ENCODE data around the gene TOB2.

TOB2 gene, protein sequence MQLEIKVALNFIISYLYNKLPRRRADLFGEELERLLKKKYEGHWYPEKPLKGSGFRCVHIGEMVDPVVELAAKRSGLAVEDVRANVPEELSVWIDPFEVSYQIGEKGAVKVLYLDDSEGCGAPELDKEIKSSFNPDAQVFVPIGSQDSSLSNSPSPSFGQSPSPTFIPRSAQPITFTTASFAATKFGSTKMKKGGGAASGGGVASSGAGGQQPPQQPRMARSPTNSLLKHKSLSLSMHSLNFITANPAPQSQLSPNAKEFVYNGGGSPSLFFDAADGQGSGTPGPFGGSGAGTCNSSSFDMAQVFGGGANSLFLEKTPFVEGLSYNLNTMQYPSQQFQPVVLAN

DNA sequence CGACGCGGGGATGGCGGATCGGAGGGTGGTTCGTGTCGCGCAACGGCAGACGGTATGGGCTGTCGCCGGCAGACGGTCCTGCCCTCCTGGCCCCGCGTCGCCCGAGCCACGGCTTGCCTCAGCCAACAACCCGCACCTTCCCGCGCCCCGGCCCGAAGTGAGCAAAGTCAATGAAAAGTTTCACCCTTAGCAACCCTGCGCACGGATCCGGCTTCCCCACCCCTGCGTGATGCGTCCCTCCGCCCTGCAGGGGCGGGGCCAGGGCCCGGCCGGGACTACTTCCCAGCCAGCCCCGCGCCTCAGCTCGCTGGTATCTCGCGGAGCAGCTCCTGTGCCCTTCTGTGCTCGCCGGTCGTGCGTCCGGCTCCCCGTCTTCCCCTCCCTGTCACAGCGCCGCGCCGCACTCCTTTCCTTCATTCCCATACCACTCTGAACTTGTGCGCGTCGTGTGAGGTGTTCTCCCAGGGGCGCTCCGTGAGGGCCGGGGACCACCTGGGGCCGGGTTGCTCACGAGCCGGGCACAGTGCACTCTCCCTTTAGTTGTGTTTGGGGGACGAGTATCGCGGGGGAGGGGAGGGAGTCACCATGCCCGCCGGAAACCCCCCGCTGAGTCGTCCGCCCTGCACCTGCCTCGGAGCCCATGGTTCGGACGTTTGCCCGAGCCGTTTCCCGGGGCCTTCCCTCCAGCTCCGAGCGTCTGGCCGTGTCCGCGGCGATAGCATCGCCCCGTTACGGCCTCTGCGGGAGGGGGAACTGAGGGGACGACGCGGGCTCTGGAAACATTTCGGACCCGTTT, at the start of gene TOB2:
TSS of gene TOB2 (minus strand) at position 163 of the 796 bp plus-strand sequence. CDS start 9,456 bp downstream, outside the sequence.
- DNase-seq (ENCODE audit: low read depth): peak; percentile 94

DNA sequence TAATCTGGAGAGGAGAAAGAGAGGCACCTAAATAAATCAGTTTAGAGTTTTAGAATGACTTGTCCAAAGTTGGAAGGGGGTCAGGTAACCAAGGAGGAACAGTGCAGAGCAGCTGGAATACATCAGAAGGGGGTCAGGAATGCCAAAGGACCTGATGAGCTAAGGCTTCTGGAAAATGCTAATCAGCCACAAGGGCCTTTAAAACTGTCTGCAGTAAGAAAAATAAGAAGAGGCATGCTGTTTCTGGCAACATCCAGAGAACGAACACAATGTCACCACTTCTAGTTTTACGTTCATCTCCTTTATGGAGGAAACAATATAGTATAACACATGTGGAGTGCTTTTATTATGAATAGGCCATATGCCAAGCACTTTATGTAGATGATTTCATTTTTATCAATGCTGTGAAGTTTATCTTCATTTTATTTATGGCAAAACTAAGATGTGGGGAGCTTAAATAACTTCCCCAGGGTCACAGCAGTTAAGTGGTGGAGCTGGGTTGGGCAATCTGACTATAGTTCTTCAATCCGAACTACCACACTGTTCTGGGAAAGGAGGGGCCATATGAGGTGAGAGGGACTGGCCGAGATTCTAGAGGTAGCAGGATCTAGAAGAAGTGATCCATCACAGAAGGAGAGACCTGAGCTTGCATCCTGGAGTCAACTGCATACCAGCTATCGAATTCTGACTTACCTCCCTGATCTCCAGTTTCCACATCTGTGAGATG, 44.9 kb upstream of the TOB2 start:
- peak; percentile 60 for DNase-seq (ENCODE audit: low read depth)

DNA sequence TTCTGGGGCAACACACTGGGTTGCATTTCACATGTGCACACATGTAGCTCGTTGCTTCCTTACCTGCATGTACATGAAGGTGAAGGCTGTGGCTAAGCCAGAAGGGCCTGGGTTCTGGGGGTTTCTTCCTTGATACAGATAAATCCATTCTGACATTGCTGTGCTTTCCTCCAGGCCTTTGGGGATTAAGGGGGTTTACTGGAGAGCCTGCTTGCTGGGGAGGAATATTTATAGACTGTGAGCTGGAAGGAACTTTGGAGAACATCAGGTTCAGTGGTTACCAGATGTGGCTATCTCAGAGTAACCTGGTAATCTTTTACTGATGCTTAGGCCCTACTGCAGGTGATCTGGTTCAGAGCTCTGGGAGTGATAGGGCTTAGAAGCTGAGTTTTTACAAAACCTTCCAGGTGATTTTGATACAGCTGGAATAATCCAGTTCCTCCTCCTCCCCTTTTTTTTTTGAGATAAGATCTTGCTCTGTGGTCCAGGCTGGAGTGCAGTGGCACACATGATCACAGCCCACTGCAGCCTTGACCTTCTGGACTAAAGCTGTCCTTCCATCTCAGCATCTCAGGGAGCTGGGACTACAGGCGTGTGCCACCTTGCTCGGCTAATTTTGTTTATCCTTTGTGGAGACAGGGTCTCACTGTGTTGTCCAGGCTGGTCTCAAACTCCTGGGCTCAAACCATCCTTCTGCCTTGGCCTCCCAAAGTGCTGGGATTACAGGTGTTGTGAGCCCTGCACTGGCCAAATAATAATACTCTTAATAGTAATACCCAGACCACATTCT, 42.2 kb upstream of the TOB2 start:
- no peak for DNase-seq (ENCODE audit: low read depth)

DNA sequence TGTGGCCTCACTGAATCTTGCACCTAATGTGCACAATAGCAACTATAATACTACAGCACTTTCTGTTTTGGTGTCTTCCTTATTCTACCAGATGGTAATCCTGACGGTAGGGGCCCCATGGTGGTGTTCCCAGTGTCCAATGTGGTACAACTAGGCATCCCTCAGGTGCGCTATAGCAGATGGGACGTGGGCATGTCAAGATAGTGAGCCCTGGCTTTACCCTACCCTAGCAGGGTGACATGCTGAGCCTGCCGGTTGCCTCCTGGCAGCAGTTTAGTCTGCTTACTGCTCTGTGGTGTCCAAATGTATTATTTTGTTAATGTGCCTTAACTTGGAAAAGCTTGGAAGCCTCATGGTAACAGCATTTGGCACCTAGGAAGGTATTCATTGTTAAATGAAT, 41.5 kb upstream of the TOB2 start:
- DNase-seq (ENCODE audit: low read depth): no peak

DNA sequence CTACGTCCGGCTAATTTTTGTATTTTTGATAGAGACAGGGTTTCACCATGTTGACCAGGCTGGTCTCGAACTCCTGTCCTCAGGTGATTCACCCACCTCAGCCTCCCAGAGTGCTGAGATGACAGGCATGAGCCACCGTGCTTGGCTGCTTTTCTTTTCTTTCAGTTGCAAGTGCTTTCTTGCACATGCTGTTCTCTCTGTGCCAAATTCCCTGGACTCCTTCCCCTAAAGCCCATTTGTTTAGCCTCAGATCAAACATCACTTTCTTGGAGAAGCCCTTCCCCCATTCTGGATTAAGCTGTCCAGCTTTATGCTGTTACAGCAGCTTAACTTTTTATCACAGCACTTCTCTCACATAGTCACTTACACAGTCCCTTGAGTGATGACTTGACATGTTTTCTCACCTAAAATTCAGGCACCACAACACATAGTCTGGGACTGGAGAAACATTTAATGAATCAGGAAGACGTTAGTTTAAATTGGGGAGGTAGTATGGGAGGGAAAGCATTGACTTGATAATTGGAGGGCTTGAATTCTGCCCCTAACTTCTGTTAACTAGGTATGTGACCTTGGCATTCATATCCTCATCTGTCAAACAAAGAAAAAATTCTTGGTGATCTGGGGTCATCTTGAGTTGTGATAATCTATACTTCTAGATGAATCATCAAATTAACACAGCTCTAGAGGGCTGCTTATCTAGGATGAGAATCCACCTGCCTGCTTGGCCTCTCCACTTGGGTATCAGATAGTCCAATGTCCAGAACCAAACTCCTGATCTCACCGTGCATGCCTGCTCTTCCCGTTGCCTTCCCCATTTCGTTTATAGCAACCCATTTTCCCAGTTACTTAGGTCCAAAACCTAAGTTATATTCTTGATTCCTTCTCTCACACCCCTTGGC, 40.7 kb upstream of the TOB2 start:
- peak; percentile 11 for DNase-seq (ENCODE audit: low read depth)

DNA sequence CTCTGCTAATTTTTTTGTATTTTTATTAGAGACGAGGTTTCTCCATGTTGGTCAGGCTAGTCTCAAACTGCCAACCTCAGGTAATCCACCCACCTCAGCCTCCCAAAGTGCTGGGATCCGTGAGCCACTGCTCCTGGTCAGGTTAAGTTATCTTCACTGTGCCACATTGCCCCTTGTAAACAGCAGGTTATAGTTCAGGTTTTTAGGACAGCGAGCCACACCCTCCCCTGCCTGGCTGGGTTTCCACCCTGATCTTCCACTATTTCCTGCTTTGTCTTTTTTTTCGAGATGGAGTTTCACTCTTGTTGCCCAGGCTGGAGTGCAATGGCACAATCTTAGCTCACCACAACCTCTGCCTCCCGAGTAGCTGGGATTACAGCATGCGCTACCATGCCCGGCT, 38.4 kb upstream of the TOB2 start:
- no peak for DNase-seq (ENCODE audit: low read depth)

DNA sequence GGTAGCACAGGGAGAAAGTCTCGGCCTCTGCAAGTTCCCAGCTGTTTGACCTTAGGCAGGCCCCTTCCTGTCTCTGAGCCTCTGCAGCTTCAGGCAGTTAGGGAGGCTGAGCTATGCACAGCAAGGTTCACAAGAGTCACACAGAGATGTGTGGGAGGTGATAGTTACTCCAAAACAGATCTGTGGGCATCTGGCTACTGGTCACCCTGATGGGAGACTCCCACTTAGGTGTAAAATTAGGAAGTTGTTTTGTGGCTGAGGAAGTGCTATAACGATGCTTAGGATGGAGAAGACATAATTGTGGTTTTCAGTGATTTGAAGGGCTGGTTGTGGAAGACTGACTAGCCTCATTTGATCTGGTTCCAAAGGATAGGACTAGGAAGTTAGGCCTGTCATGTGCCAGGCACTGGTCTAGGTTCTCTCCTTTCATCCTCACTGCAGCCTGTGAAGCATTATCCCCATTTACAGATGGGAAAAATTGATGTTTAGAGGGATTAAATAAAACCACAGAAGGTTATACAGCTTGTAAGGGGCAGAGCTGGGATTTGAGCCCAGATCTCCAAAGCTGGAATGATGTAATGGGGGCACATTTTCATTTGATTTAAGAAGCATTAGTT, 35.8 kb upstream of the TOB2 start:
- peak; percentile 71 for DNase-seq (ENCODE audit: low read depth)

DNA sequence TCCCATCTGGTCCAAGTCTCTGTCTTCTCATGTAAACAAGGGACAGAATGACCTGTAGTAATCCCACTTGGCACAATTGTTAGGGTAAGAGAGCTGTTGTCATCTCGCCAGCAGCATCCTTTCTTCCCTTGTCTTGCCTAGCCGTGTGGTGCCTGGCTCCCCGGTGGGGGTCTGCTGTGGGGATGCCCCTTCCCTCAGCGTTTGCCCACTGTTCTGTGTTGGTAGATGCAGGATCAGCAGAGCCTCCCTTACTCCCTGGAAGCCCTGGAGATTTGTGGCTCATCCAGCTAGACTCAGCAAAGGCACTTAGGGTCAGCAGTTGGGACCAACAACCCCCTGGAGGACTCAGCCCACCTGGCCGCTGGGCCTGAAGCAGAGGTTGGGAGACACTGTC, 35.3 kb upstream of the TOB2 start:
- no peak for DNase-seq (ENCODE audit: low read depth)

DNA sequence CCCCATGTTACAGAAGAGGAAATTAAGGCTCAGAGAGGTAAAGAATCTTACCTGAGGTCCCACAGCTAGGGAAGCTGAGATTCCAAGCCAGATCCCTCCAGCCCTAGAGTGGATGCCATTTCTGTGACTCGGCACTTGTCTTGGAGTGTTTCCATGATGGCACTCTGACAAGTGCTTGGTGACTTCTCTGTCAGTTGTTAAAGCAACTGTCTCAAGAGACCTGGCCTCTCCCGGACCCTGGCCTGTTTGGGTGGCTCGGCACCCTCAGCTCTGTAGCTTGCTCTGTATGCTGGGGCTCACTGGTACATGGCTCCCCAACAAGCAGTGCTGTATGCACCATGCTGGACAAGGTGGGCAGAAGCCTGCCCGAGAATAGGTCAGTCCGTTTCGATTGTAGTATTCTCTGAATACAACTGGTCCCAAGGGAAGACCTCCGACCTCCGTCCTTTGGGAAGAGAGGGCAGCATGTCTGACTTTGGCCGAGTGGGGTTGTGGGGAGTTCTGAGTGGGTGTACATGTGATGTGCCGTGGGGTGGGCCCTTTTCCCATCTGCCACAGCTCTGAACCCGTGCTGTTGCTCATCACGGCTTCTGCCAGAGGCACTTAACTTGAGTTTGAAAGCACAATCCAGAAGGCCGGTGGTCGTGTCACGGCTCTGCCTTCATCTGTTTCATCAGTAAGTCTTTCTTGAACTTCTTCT, 34.7 kb upstream of the TOB2 start:
- DNase-seq (ENCODE audit: low read depth): no peak

DNA sequence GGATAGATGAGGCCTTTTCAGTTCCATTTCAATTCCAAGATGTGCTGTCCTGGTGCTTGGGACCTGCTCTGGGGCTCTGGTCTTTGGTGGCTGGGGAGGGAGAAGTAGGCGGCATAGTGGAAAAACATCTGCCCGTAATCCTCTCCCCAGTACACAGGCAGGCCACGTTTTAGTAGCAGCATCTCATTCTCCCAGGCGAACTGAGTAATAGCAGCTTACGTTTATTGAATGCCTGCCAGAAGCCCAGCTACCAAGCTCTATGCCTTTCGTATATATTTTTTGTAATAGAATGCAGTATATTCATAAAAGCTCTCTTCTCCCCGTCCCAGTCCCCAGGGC, 33.8 kb upstream of the TOB2 start:
- DNase-seq (ENCODE audit: low read depth): peak; percentile 89

DNA sequence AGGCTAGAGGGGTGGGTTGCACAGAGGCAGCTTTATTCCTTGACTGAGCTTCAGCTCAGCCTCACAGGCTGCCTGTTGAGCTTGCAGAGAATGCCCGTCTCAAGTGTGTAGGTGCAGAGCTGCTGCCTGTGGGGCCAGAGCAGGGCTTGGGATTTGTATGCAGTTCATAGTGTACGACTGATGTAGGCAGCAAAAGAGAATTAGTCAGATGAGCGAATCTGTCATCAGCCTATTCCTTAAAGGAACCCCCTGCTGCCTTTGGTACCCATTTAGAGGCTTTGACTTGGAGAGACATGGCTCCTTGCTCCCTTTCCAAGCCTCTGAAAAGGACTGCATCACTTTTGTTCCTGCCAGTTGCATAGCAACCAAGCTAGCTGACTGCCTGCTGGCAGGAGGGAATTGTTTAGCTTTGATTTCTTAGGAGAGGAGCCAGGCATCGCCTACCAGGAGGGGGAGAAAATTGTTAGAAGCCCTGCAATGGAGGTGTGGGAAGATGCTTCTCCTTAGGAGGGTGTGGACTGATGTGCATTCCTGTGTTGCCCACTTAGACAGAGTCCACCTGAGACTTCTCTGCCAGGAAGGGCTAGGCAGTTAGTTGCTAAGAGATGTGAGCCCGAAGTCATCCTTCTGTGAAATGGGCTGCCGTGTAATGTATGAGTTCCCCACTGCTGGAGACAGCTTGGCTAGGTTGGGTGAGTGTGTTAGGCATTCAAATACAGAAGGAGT, 33.2 kb upstream of the TOB2 start:
- DNase-seq (ENCODE audit: low read depth): peak; percentile 59

DNA sequence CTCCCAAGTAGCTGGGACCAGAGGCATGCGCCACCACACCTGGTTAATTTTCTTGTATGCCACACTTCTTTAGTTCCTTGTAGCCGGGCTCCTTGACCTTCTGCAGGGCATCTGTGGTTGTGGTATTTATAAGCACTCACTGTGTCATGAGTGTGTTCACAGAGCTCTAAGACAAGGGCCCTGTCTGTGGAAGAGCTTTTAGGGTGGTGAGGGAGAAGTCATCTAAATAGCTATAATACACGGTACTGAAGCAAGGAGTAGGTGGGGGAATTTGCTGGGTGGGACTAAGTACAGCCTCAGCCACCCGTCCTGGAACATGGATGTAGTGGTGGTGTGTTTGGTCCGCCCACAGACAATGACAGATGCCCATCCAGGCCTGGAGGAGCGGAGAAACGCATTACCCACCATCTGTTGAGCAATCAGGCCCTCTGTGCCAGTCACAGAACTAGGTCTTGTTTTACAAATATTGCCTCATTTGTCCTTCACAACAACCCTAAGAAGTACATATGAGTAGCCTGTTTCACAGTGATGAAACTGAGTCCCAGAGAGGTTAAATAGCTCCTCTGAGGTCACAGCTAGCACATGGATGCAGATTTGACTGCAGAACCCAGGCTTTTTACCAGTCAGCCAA, 32.4 kb upstream of the TOB2 start:
- peak; percentile 100 for DNase-seq (ENCODE audit: low read depth)

DNA sequence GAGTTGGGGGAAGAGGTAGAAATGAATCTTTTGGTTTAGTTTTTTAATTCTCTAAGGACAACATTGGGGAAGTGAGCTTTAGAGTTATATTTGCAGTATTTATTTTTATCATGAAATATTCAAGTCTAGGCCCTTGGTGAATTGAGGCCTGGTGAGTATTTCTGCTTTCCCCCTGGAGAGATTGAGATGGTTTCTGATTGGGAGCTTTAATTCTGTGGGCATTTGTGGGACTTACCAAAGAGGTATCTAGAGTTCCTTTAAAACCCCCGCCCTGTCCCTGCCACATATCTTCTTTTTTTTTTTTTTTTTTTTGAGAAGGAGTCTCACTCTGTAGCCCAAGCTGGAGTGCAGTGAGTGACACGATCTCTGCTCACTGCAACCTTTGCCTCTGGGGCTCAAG, 31.9 kb upstream of the TOB2 start:
- no peak for DNase-seq (ENCODE audit: low read depth)

DNA sequence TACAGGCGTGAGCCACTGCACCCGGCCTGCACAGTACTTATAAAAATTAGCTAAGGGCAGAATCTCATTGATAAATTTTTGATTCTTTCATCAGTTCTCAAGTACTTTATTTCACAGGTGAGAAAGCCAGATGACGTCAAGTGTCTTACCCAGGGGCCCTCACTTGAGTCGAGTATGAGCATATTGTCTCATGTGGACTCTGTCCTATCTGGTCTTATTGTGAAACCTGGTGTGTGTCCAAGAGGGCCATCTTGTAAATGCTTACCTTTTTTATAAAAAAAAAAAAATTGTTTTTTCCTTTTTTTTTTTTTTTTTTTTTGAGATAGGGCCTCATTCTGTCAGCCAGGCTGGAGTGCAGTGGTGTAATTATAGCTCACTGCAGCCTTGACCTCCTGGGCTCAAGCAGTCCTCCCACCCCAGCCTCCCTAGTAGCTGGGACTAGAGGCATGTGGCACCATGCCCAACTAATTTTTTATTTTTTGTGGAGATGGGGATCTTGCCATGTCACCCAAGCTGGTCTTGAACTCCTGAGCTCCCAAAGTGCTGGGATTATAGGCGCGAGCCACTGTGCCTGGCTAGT, 28.4 kb upstream of the TOB2 start:
- no peak for DNase-seq (ENCODE audit: low read depth)

DNA sequence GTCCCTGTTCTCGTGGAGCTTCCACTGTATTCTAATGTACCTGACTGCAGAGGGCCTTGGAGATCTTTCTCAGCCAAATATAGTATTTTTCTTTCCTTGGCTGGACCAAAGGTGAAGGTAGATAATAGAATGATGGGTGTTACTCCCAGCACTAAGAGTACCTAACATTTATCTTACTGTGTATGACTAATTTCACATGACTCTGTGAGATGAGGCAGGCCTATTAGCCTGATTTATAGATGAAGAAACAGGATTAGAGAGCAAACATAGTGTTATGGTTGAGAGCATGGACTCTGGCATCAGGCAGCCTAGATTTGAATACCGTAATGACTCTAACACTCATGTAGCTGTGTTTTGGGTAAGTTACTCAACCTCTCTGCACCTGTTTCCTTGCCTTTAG, 25.0 kb upstream of the TOB2 start:
- DNase-seq (ENCODE audit: low read depth): peak; percentile 69

DNA sequence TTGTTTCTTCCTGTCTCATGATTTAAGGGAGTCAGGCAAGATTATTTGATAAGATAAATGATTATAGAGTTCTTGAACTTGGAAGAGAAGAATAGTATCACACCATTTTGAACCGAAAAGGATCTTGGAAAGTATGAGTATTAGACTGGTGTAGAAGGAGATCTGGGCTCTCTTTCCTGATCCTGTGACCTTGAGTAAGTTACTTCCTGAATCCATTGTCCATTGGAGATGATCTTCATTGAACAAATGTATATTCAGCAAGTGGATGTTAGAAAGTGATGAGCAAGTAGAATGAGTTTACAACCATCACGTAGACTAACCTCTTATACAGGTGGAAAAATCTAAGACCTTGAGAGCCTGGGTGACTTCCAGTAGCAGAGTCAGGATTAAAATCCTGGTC, 24.3 kb upstream of the TOB2 start:
- no peak for DNase-seq (ENCODE audit: low read depth)

DNA sequence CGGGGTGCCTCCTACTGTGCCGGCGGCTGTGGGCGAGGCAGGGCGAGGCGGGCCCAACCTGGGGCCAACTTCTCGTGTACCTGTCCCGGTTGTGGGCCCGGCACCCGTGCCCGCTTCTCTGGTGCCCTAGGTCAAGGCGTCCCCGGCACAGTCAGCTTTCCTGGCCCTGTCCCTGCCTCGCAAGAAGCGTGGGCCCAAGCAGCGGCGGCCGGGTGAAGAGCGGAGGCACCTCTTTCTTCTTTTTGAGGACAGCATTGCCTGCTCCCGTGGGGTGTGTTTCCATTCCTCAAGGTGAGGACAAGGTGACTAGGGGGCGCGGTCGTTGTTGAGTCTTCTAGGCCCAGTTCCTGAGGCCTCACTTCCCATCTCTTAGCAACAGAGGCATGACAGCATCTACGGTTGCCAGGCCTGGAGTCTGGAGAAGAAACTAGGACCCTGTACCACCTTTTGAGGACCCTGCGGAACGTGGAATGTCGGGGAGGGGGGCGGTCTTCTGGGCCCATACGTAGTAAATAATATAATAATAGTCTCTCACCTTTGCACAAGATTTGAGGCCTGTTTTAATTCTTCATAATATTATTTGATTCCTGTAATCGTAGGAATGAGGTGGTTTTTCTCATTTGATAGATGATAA, 22.7 kb upstream of the TOB2 start:
- DNase-seq (ENCODE audit: low read depth): no peak
